Right lobe of liver (tissue), 4 donors: ENCODE results near the gene FAM50A.

Source experiments
- POLR2A ChIP-seq: fragments of 450-650 bp; IDR thresholded peaks from one replicate; pipeline ENCODE4 v1.6.1; 2017; ENCODE audit warnings: antibody characterized with exemption, mild to moderate bottlenecking
- TF ChIP-seq, protein P1 (sequence below), 4 donors: fragments of 200-600 bp in 3 of 4; fragments of 450-650 bp in 1 of 4; IDR thresholded peaks; one replicate each; pipeline versions ENCODE4 v1.5.1 to v1.8.0; 2016 to 2022; ENCODE audit warnings: antibody characterized with exemption in 4 of 4, mild to moderate bottlenecking in 2 of 4
- donor health status: DM: no; HTN: no; CAD: no.
- donor health status: DM: no; HTN: no; CAD: no.
- donor health status: DM: no; HTN: yes; CAD: no.

DNA sequence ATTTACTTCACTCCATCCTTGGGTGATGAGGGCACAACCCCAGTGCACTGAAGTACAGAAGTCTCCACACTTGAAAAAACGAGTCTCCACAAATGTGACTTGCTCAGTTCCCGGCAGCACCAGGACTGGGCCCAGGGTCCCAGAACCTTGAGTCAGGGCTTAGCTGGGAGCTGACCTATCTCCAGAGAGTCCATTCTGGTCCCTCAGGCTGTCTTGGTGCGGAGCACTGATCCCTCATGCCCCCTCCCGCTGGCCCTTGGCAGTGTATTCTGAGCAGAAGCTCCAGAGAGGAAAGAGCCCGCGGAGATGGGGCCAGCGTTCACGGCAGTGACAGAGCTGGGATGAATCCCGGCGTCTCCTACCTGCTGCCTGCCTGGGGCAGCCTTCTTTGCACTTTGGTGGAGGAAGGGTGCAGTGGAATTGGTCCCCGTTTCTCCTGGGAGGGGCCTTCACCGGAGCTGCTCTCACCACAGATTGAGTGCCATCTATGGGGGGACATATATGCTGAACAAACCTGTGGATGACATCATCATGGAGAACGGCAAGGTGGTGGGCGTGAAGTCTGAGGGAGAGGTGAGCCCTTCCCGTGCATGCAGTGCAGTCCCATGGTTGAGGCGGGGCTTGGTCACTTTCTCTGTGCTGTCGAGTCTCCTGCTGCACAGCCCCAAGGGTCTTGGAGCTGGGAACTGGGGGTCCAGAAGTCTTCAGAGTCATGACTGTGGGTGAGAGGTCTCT is 3.2 kb upstream of the FAM50A start:
- TF ChIP-seq, protein P1, sequence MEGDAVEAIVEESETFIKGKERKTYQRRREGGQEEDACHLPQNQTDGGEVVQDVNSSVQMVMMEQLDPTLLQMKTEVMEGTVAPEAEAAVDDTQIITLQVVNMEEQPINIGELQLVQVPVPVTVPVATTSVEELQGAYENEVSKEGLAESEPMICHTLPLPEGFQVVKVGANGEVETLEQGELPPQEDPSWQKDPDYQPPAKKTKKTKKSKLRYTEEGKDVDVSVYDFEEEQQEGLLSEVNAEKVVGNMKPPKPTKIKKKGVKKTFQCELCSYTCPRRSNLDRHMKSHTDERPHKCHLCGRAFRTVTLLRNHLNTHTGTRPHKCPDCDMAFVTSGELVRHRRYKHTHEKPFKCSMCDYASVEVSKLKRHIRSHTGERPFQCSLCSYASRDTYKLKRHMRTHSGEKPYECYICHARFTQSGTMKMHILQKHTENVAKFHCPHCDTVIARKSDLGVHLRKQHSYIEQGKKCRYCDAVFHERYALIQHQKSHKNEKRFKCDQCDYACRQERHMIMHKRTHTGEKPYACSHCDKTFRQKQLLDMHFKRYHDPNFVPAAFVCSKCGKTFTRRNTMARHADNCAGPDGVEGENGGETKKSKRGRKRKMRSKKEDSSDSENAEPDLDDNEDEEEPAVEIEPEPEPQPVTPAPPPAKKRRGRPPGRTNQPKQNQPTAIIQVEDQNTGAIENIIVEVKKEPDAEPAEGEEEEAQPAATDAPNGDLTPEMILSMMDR (IDR thresholded peaks at IDR 0.05): no peak
- no peak for TF ChIP-seq POLR2A
